Endodermal cell (in vitro differentiated cells): Measurements from ENCODE around the gene ZNF142. TPM values are rescaled to one million over a fixed set of nuclear protein-coding genes. Genes with fewer than 3 reads are reported as not detected.
"Not testable (repeated sequence)": the region's sequence is repeated elsewhere in the genome, so short reads cannot be mapped to it uniquely, and the experiment has no call there.

Experiments used
- DNase-seq: peaks from one replicate; pipeline ENCODE4 v3.0.0-alpha.2; 2017
- H3K27ac ChIP-seq: 2 replicates; pipeline ENCODE4 v1.5.1; 2013; ENCODE audit warnings: mild to moderate bottlenecking, low read depth, low read length, moderate library complexity
- H3K27me3 ChIP-seq: 2 replicates; pipeline ENCODE4 v1.6.1; 2013; ENCODE audit warnings: mild to moderate bottlenecking, low read length, moderate library complexity; ENCODE audit not compliant: insufficient read depth, control insufficient read depth, poor library complexity, severe bottlenecking
- H3K36me3 ChIP-seq: 2 replicates; pipeline ENCODE4 v1.7.0; 2013; ENCODE audit warnings: mild to moderate bottlenecking, low read length, moderate library complexity; ENCODE audit not compliant: control insufficient read depth, insufficient read depth
- H3K4me1 ChIP-seq: one replicate; pipeline ENCODE4 v1.7.0; 2013; ENCODE audit warnings: low read length; ENCODE audit not compliant: control insufficient read depth, insufficient read depth
- H3K4me3 ChIP-seq: 2 replicates; pipeline ENCODE4 v1.5.1; 2013; ENCODE audit warnings: mild to moderate bottlenecking, low read length, moderate library complexity
- H3K9ac ChIP-seq: 2 replicates; pipeline ENCODE4 v1.6.1; 2013; ENCODE audit warnings: mild to moderate bottlenecking, low read length, moderate library complexity; ENCODE audit not compliant: poor library complexity, severe bottlenecking; ENCODE audit errors: extremely low read depth
- H3K9me3 ChIP-seq: 2 replicates; pipeline ENCODE4 v1.6.1; 2013; ENCODE audit warnings: mild to moderate bottlenecking, low read length, moderate library complexity; ENCODE audit not compliant: control insufficient read depth
- H3K27ac Mint-ChIP-seq: 2 replicates; pipeline ENCODE4 v1.8.0; 2020; ENCODE audit warnings: mixed read lengths
- H3K27me3 Mint-ChIP-seq: 2 replicates; pipeline ENCODE4 v1.8.0; 2021; ENCODE audit warnings: mild to moderate bottlenecking, mixed read lengths; ENCODE audit not compliant: insufficient read depth
- H3K36me3 Mint-ChIP-seq: 2 replicates; pipeline ENCODE4 v1.8.0; 2020; ENCODE audit warnings: low read depth, mixed read lengths
- H3K4me1 Mint-ChIP-seq: 2 replicates; pipeline ENCODE4 v1.8.0; 2020; ENCODE audit warnings: mixed read lengths
- H3K4me3 Mint-ChIP-seq: 2 replicates; pipeline ENCODE4 v1.8.0; 2020; ENCODE audit warnings: mild to moderate bottlenecking, moderate library complexity, mixed read lengths
- H3K9me3 Mint-ChIP-seq: 2 replicates; pipeline ENCODE4 v1.8.0; 2020; ENCODE audit warnings: mild to moderate bottlenecking, mixed read lengths
- CTCF ChIP-seq: fragments of 200-600 bp; sonication (generic); conservative IDR thresholded peaks from 2 replicates; pipeline ENCODE4 v1.5.0; 2021; ENCODE audit warnings: antibody characterized with exemption, mild to moderate bottlenecking
- WGBS, 2 experiments: methylation state at CpG; one replicate each; pipeline versions ENCODE4 v1.1.5 to v1.1.7; 2013; ENCODE audit warnings: missing lambda C conversion rate in 2 of 2, mixed read lengths in 1 of 2; ENCODE audit not compliant: insufficient coverage in 1 of 2, insufficient read length in 1 of 2; 5-methylcytosine and 5-hydroxymethylcytosine counted together
- total RNA-seq, 2 donors: library from RNA; stranded (reverse); fragmentation: NEBNext Ultra II Directional in 1 of 2; extraction: Animal tissue kit (Norgen Biotek cat#: 25700) in 1 of 2; gene quantifications; 2 replicates in 1 of 2; 3 replicates in 1 of 2; pipeline ENCODE4 v1.2.1, GENCODE V29; 2021

Gene ZNF142
- total RNA-seq, 2 donors from 2014 or later: 27.8 to 31.5 TPM

DNA sequence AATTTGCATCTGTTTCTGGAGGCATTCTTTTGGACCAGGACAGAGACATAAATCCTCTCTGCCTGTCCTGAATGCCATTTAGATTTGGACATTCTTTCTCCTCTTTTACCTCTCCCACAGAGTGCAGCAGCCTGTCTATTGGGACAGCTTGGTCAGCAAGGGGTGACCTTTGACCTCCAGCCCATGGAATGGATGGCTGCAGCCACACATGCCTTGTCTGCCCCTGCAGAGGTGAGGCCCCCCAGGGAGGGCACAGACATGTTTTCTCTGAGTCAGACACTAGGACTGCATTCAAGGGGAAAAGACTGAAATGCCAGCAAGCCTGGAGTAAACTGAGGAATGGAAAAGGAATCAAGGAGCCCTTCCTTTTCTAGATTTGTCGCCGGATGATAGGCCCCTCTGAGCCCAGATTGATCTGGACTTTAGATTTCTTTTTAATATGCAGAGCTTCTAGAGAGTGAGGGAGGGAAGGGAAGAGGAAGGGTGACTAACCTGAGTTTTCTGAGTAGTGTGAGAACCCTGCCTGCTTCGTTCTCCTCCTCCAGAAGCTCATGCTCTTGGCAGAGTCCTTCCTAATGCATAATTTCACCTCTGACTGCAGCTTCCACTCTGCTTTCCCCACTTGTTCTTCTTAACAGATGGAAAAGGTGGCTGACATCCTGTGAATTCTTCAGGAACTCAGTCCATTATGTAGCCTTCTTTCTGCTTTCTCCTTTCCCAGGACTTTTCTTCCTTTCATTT lies 35.2 kb upstream of the ZNF142 start:
- Histone ChIP-seq H3K9me3 (no peaks in the 10 kb centered on the region), H3K4me1 (no peaks in the 10 kb centered on the region), H3K4me3 (no peak overlapping the region), H3K36me3 (peaks cover 70% of the 10 kb centered on the region), H3K27ac (peak overlapping the region; percentile 47), H3K9ac (no peak overlapping the region), H3K27me3 (no peaks in the 10 kb centered on the region)
- WGBS, 2 experiments: 80 to 90% methylated on average over 3 of the region's 3 CpGs
- H3K4me1 Mint-ChIP-seq: no peaks in the 10 kb centered on the region
- H3K36me3 Mint-ChIP-seq: peaks cover 61% of the 10 kb centered on the region
- H3K9me3 Mint-ChIP-seq: no peaks in the 10 kb centered on the region
- H3K4me3 Mint-ChIP-seq: no peak overlapping the region
- H3K27ac Mint-ChIP-seq: no peak overlapping the region
- H3K27me3 Mint-ChIP-seq: no peaks in the 10 kb centered on the region
- DNase-seq: no peak
- no peak for TF ChIP-seq CTCF

DNA sequence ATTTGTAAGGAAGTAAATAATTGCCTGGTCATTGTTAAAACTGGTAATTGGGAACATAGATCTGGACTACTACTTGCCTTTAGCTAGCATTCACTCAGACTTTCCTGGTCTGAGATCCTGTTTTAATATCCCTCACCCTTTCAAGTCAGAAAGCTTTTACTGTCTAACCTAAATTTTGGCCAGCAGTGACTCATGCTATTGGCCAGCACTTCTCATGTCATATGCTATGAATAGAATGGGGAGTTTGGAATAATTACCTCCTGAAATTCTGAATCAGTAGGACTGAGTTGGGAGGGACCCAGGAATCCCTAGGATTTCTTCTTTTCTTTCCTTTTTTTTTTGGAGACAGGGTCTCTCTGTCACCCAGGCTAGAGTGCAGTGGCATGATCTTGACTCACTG lies 31.8 kb upstream of the ZNF142 start:
- Histone ChIP-seq H3K27ac (no peak overlapping the region), H3K4me1 (no peaks in the 10 kb centered on the region), H3K36me3 (peaks cover 74% of the 10 kb centered on the region), H3K9me3 (no peaks in the 10 kb centered on the region), H3K9ac (no peak overlapping the region), H3K27me3 (no peaks in the 10 kb centered on the region), H3K4me3 (no peak overlapping the region)
- Mint-ChIP-seq H3K4me3 (no peak overlapping the region), H3K36me3 (peaks cover 55% of the 10 kb centered on the region), H3K27me3 (no peaks in the 10 kb centered on the region), H3K27ac (no peak overlapping the region), H3K9me3 (no peaks in the 10 kb centered on the region), H3K4me1 (no peaks in the 10 kb centered on the region)
- no peak for DNase-seq
- no peak for TF ChIP-seq CTCF

DNA sequence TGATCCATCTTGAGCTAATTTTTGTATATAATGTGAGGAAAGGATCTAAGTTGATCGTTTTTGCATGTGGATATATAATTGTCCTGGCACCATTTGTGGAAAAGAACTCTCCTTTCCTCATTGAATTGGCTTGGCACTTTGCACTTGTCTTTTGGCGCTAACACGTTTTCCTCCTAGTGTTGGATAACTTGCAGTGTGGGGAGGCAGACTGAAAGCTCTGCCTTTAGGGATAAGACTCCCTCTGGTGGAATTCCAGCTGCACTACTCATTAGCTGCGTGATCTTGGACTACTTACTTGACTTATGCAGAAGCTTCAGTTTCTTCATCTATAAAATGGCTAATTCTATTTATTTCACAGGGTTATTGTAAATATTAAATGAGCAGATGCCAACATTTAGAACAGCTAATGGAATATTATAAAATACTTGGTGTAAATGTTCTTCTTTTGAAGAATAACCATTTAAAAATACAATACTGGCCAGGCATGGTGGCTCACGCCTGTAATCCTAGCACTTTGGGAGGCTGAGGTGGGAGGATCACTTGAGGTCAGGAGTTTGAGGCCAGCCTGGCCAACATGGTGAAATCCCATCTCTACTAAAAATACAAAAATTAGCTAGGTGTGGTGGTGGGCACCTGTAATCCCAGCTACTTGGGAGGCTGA lies 28.1 kb upstream of the ZNF142 start:
- peak; percentile 91 for TF ChIP-seq CTCF
- 0 to 37% methylated on average over 2 to 5 of the region's 5 CpGs for WGBS, 2 experiments
- DNase-seq: peak; percentile 84
- H3K4me1 Mint-ChIP-seq, H3K4me1 ChIP-seq, H3K27ac Mint-ChIP-seq, H3K27me3 Mint-ChIP-seq, H3K9me3 Mint-ChIP-seq, H3K27me3 ChIP-seq, H3K4me3 ChIP-seq, H3K4me3 Mint-ChIP-seq, H3K27ac ChIP-seq, H3K9ac ChIP-seq, H3K9me3 ChIP-seq: not testable (repeated sequence)
- peaks cover 50% of the 10 kb centered on the region for H3K36me3 Mint-ChIP-seq
- H3K36me3 ChIP-seq: peaks cover 59% of the 10 kb centered on the region
